Transverse colon (tissue), 4 donors: Measurements from ENCODE around the gene MAN1B1. TPM values are rescaled to one million over a fixed set of nuclear protein-coding genes. Genes with fewer than 3 reads are reported as not detected.

Experiments used
- DNase-seq: peaks from one replicate; pipeline ENCODE4 v3.0.0-alpha.2; 2019
- H3K27ac ChIP-seq, 4 donors: fragments of 200-600 bp; sonication (generic); 2 replicates each; pipeline ENCODE4 v1.5.1; 2016 to 2018; ENCODE audit warnings: inconsistent platforms in 4 of 4
- H3K27me3 ChIP-seq: fragments of 200-600 bp; sonication (generic); 2 replicates; pipeline ENCODE4 v1.5.1; 2017; ENCODE audit warnings: inconsistent platforms
- H3K36me3 ChIP-seq, 4 donors: fragments of 200-600 bp; sonication (generic); 2 replicates each; pipeline ENCODE4 v1.5.1; 2017 to 2019; ENCODE audit warnings: inconsistent platforms in 4 of 4
- H3K4me1 ChIP-seq, 4 donors: fragments of 200-600 bp; sonication (generic); 2 replicates each; pipeline ENCODE4 v1.5.1; 2017 to 2020; ENCODE audit warnings: inconsistent platforms in 4 of 4
- H3K4me3 ChIP-seq, 4 donors: fragments of 200-600 bp; sonication (generic); 1 replicate in 1 of 4; 2 replicates in 3 of 4; pipeline versions ENCODE4 v1.5.1 to v1.6.1; 2017 to 2019; ENCODE audit warnings: inconsistent platforms in 4 of 4
- H3K9me3 ChIP-seq, 2 donors: fragments of 200-600 bp; sonication (generic); 2 replicates each; pipeline ENCODE4 v1.5.1; 2017 to 2019; ENCODE audit warnings: inconsistent platforms in 2 of 2
- EP300 ChIP-seq: sonication (generic); formaldehyde crosslinking; IDR thresholded peaks from one replicate; pipeline ENCODE4 v1.6.1; 2017; ENCODE audit warnings: antibody characterized with exemption, low read depth
- POLR2A ChIP-seq: fragments of 450-650 bp; IDR thresholded peaks from one replicate; pipeline ENCODE4 v1.6.1; 2016; ENCODE audit warnings: antibody characterized with exemption, mild to moderate bottlenecking, moderate library complexity
- POLR2AphosphoS5 ChIP-seq, 3 donors: sonication (generic); formaldehyde crosslinking; IDR thresholded peaks; one replicate each; pipeline ENCODE4 v1.6.1; 2016; ENCODE audit warnings: antibody characterized with exemption in 3 of 3
- WGBS, 2 donors: methylation state at CpG; one replicate each; pipeline ENCODE4 v1.1.5; 2018; ENCODE audit warnings: low coverage in 1 of 2; 5-methylcytosine and 5-hydroxymethylcytosine counted together
- in situ Hi-C, 4 donors: fragments of 200-750 bp; cut with MboI; loops; one replicate each; pipeline versions ENCODE4 v1.15.0 to v1.15.1; 2017; ENCODE audit warnings: low sequenced_read_pairs in 3 of 4, low pct_ligation_motif_present in 1 of 4, low pct_unique_long_range_greater_than_20kb in 1 of 4
- intact Hi-C: fragments of 100-400 bp; cut with DNase I; formaldehyde crosslinking; loops from one replicate; pipeline ENCODE4 v1.15.1; 2023; ENCODE audit warnings: low total_unique reads
- total RNA-seq, 4 donors: library from RNA; depleted of rRNA; stranded (reverse); fragments of >200 nt; gene quantifications; one replicate each; pipeline ENCODE4 v1.1.0, GENCODE V29; 2016
- TF ChIP-seq, protein P1 (sequence below), 5 experiments: fragments of 200-600 bp in 3 of 5; fragments of 450-650 bp in 2 of 5; sonication (generic) in 3 of 5; IDR thresholded peaks; 1 replicate in 2 of 5; 2 replicates in 3 of 5; pipeline ENCODE4 v1.5.1; 2016 to 2017; ENCODE audit warnings: antibody characterized with exemption in 5 of 5, inconsistent platforms in 3 of 5, mild to moderate bottlenecking in 2 of 5, moderate library complexity in 1 of 5

MAN1B1 gene
- total RNA-seq, 4 donors from 2014 or later, result 56.5 to 106 (median 70.0) TPM

DNA sequence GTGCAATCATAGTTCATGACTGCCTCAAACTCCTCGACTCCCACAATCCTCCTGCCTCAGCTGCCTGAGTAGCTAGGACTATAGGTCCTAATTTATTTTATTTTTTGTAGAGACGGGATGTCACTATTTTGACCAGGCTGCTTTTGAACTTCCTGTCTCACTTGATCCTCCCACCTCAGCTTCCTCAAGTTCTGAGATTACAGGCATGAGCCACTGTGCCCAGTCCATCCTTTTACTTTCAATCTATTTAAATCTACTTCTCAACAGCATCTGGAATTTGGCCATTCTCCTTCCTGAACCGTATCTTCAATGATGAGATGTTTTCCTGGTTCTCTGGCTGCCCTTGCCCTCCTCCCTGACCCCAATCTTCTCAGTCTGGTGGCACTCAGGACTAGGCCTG, 40.0 kb downstream of the MAN1B1 start:
- WGBS, 2 donors, result 38 to 50% methylated on average over 3 of the region's 3 CpGs
- intact Hi-C loops, result loop anchor here (5.0 kb wide), 1 partner anchor 101 kb away; the partner anchor contains the start of genes CYSRT1 and RNF224
- Histone ChIP-seq H3K4me1 (peaks cover 10 to 35% (median 29%) of the 10 kb centered on the region in 4 donors), H3K36me3 (no peaks in the 10 kb centered on the region), H3K27me3 (peaks cover 10% of the 10 kb centered on the region), H3K27ac (peak overlapping the region; percentile 34 to 70 (median 62)), H3K9me3 (no peaks in the 10 kb centered on the region), H3K4me3 (peak overlapping the region in 1 of 4 donors; percentile 42)
- no peak for DNase-seq
- TF ChIP-seq EP300, result no peak
- TF ChIP-seq, protein P1, sequence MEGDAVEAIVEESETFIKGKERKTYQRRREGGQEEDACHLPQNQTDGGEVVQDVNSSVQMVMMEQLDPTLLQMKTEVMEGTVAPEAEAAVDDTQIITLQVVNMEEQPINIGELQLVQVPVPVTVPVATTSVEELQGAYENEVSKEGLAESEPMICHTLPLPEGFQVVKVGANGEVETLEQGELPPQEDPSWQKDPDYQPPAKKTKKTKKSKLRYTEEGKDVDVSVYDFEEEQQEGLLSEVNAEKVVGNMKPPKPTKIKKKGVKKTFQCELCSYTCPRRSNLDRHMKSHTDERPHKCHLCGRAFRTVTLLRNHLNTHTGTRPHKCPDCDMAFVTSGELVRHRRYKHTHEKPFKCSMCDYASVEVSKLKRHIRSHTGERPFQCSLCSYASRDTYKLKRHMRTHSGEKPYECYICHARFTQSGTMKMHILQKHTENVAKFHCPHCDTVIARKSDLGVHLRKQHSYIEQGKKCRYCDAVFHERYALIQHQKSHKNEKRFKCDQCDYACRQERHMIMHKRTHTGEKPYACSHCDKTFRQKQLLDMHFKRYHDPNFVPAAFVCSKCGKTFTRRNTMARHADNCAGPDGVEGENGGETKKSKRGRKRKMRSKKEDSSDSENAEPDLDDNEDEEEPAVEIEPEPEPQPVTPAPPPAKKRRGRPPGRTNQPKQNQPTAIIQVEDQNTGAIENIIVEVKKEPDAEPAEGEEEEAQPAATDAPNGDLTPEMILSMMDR (IDR thresholded peaks at IDR 0.05), result no peak
- TF ChIP-seq POLR2A, result no peak
- no peak for TF ChIP-seq POLR2AphosphoS5 (IDR thresholded peaks at IDR 0.05)
- in situ Hi-C loops, result loop anchor here in 2 of 4 donors (10.0 kb wide), 2 partner anchors 98 to 108 kb away; partner anchors contain the start of genes CYSRT1 (in 1 of the 2), RNF208 (in 1 of the 2), RNF224 (in 1 of the 2) and SLC34A3 (in 1 of the 2)

DNA sequence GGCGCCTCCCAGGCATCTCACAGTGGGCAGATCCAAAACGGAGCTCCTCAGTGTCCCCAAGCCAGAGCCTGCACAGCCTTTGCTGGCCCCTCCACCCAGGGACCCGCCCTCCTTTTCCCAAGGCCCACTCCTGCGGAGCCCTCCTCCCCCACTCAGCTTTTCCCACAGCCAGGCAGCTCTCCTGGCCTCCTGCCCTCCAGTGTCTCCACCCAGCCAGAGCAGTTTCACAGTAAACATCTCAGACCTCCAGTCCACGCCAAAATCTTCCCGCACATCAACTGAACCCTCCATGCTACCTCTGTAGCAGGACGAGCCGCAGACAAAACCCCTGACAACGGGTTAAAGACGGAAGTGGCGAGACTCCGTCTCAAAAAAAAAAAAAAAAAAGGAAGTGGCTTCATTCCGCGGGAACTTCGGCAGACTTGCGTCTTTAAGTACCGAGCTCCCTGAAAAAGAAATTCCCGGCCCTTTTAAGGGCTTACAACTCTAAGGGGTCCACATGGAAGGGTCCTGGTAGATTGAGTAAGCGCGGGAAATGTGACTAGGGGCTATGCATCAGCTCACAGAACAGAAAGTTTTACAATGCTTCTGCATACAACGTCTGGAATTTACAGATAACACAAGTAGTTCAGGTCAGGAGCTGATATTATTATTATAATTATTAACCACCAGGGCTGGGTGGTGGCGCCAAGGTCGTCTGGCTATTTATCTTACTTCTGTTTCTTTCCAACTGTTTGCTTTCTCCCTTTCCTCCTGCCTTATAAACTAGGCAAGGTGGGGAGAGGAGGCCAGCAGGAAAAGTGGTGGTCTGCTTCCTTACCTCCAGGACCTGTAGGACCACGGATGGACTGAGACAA, 40.7 kb downstream of the MAN1B1 start:
- Histone ChIP-seq H3K9me3 (no peaks in the 10 kb centered on the region), H3K27ac (peak overlapping the region; percentile 34 to 70 (median 62)), H3K4me3 (peak overlapping the region in 3 of 4 donors; percentile 3 to 42 (median 3)), H3K36me3 (no peaks in the 10 kb centered on the region), H3K4me1 (peaks cover 10 to 35% (median 29%) of the 10 kb centered on the region in 4 donors), H3K27me3 (peaks cover 13% of the 10 kb centered on the region)
- intact Hi-C loops, result loop anchor here (5.0 kb wide), 1 partner anchor 100 kb away; the partner anchor contains the start of genes CYSRT1 and RNF224
- no peak for TF ChIP-seq EP300
- TF ChIP-seq POLR2AphosphoS5 (IDR thresholded peaks at IDR 0.05), result no peak
- no peak for TF ChIP-seq POLR2A
- TF ChIP-seq, protein P1 (IDR thresholded peaks at IDR 0.05), result no peak
- in situ Hi-C loops, result loop anchor here in 2 of 4 donors (10.0 kb wide), 2 partner anchors 97 to 107 kb away; partner anchors contain the start of genes CYSRT1 (in 1 of the 2), RNF208 (in 1 of the 2), RNF224 (in 1 of the 2) and SLC34A3 (in 1 of the 2)
- 8 to 14% methylated on average over 15 to 24 of the region's 24 CpGs for WGBS, 2 donors
- DNase-seq, result peak; percentile 32

DNA sequence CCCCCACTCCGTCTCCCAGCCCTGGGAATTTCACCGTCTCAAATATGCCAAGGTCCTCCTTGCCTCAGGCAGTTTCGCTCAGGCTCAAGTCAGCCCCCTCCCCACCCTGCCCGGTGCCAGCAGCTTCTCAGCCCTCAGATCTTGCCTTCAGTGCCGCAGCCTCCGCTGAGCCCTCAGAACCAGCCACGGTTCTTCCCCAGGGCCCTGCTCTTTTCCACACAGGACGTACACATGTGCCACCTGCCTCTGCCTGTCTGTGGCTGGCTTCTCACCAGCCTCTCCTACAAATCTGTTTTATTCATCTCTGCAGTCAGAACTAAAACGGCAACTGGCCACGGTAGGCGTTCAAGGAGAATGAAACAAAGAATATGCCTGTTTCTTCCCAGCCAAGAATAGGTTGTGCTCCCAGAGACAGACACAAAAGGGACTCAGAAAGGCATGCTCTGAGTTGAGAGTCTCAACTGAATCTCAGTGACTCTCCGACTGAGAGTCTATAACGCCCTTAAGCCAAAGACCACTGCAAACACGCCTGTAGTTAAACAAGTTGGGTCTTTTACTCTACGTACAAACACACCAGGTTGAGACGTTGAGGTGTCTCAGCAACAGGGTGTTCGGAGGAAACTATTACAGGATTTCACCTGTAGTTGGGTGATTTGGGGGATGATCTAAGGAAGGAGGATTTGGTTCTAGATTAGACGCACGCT, 41.5 kb downstream of the MAN1B1 start:
- intact Hi-C loops, result loop anchor here (5.0 kb wide), 1 partner anchor 99 kb away; the partner anchor contains the start of genes CYSRT1 and RNF224

More for the DNA sequence above, 41.5 kb downstream of the MAN1B1 start:
- H3K27ac ChIP-seq, result peak overlapping the region; percentile 56 to 82 (median 70)
- in situ Hi-C loops, result loop anchor here in 2 of 4 donors (10.0 kb wide), 2 partner anchors 96 to 106 kb away; partner anchors contain the start of genes CYSRT1 (in 1 of the 2), RNF208 (in 1 of the 2), RNF224 (in 1 of the 2) and SLC34A3 (in 1 of the 2)
- H3K4me1 ChIP-seq, result peaks cover 10 to 35% (median 29%) of the 10 kb centered on the region in 4 donors
- no peak for DNase-seq
- H3K9me3 ChIP-seq, result no peaks in the 10 kb centered on the region
- no peak for TF ChIP-seq EP300
- no peak for TF ChIP-seq POLR2A
- TF ChIP-seq, protein P1 (IDR thresholded peaks at IDR 0.05), result no peak
- TF ChIP-seq POLR2AphosphoS5 (IDR thresholded peaks at IDR 0.05), result no peak
- peak overlapping the region in 2 of 4 donors; percentile 62 to 82 for H3K4me3 ChIP-seq
- no peaks in the 10 kb centered on the region for H3K36me3 ChIP-seq
- peaks cover 19% of the 10 kb centered on the region for H3K27me3 ChIP-seq
- WGBS, 2 donors, result 64% methylated on average over 19 of the region's 19 CpGs; no CpG with 5 or more reads in 1 of the 2 donors
